CD14-positive monocyte (primary cell): ENCODE measurements around the gene WDR7. TPM values are rescaled to one million over a fixed set of nuclear protein-coding genes. Genes with fewer than 3 reads are reported as not detected.
A peak's percentile ranks its signal among the peaks of the same experiment; 100 is the strongest.

Experiments used
- DNase-seq, 3 donors: peaks; one replicate each; pipeline ENCODE4 v3.0.0-alpha.2; 2011 to 2022
- H2AFZ ChIP-seq: 2 replicates; pipeline ENCODE4 v1.6.0; 2012; ENCODE audit warnings: mild to moderate bottlenecking, low read depth, low read length, inconsistent platforms; ENCODE audit not compliant: insufficient read depth, poor library complexity, severe bottlenecking
- H3K27ac ChIP-seq, 2 donors: 1 replicate in 1 of 2; 2 replicates in 1 of 2; pipeline ENCODE4 v1.5.1; 2012 to 2013; ENCODE audit warnings: low read length in 2 of 2, control low read depth in 1 of 2, inconsistent platforms in 1 of 2, low read depth in 1 of 2, mild to moderate bottlenecking in 1 of 2
- H3K27me3 ChIP-seq, 2 donors: one replicate each; pipeline versions ENCODE4 v1.6.0 to v1.6.1; 2011 to 2013; ENCODE audit warnings: low read length in 2 of 2; ENCODE audit not compliant: control insufficient read depth in 2 of 2, insufficient read depth in 2 of 2
- H3K36me3 ChIP-seq, 2 donors: replicated peaks in 1 of 2; 1 replicate in 1 of 2; 2 replicates in 1 of 2; pipeline versions ENCODE4 v1.5.1 to v1.6.1; 2012 to 2013; ENCODE audit warnings: low read length in 2 of 2, control low read depth in 1 of 2, inconsistent platforms in 1 of 2, mild to moderate bottlenecking in 1 of 2; ENCODE audit not compliant: insufficient read depth in 2 of 2, control insufficient read depth in 1 of 2
- H3K4me1 ChIP-seq, 2 donors: 1 replicate in 1 of 2; 2 replicates in 1 of 2; pipeline versions ENCODE4 v1.5.1 to v1.6.1; 2012 to 2013; ENCODE audit warnings: low read length in 2 of 2, control low read depth in 1 of 2, inconsistent platforms in 1 of 2, mild to moderate bottlenecking in 1 of 2, moderate library complexity in 1 of 2; ENCODE audit not compliant: insufficient read depth in 2 of 2, control insufficient read depth in 1 of 2
- H3K4me2 ChIP-seq: replicated peaks from 2 replicates; pipeline ENCODE3; 2012; ENCODE audit warnings: low read length, moderate library complexity, mild to moderate bottlenecking; ENCODE audit not compliant: poor library complexity, severe bottlenecking; ENCODE audit errors: extremely low read depth
- H3K4me3 ChIP-seq, 3 experiments: fragments of 200-600 bp in 1 of 3; sonication (generic) in 1 of 3; replicated peaks in 1 of 3; 1 replicate in 2 of 3; 2 replicates in 1 of 3; pipeline ENCODE4 v1.5.1; 2011 to 2013; ENCODE audit warnings: low read length in 3 of 3, mild to moderate bottlenecking in 3 of 3, control low read depth in 2 of 3, low read depth in 2 of 3, inconsistent platforms in 1 of 3, moderate library complexity in 1 of 3
- H3K79me2 ChIP-seq: 2 replicates; pipeline ENCODE4 v1.6.0; 2012; ENCODE audit warnings: mild to moderate bottlenecking, control low read depth, inconsistent platforms, low read length, moderate library complexity; ENCODE audit not compliant: insufficient read depth
- H3K9ac ChIP-seq: 2 replicates; pipeline ENCODE4 v1.6.0; 2017; ENCODE audit warnings: low read length, mild to moderate bottlenecking; ENCODE audit not compliant: insufficient read depth, poor library complexity, severe bottlenecking
- H3K9me3 ChIP-seq, 2 donors: replicated peaks in 1 of 2; 1 replicate in 1 of 2; 2 replicates in 1 of 2; pipeline versions ENCODE4 v1.5.1 to v1.6.1; 2012 to 2013; ENCODE audit warnings: low read length in 2 of 2, control low read depth in 1 of 2; ENCODE audit not compliant: control insufficient read depth in 1 of 2, insufficient read depth in 1 of 2
- H4K20me1 ChIP-seq: 2 replicates; pipeline ENCODE4 v1.6.0; 2012; ENCODE audit warnings: mild to moderate bottlenecking, low read length, control low read depth, moderate library complexity; ENCODE audit not compliant: insufficient read depth
- H3K27ac Mint-ChIP-seq, 7 donors: one replicate each; pipeline ENCODE4 v1.8.0; 2020; ENCODE audit warnings: mild to moderate bottlenecking in 7 of 7, mixed read lengths in 7 of 7, moderate library complexity in 6 of 7, inconsistent platforms in 2 of 7
- H3K27me3 Mint-ChIP-seq, 3 donors: one replicate each; pipeline ENCODE4 v1.8.0; 2021 to 2022; ENCODE audit warnings: low read depth in 3 of 3, mild to moderate bottlenecking in 3 of 3, mixed read lengths in 3 of 3, moderate library complexity in 3 of 3, inconsistent platforms in 1 of 3
- H3K36me3 Mint-ChIP-seq, 2 donors: one replicate each; pipeline ENCODE4 v1.8.0; 2020; ENCODE audit warnings: mixed read lengths in 2 of 2, inconsistent platforms in 1 of 2, mild to moderate bottlenecking in 1 of 2
- H3K4me1 Mint-ChIP-seq: one replicate; pipeline ENCODE4 v1.8.0; 2020; ENCODE audit warnings: mild to moderate bottlenecking, mixed read lengths
- H3K4me3 Mint-ChIP-seq, 2 donors: one replicate each; pipeline ENCODE4 v1.8.0; 2020; ENCODE audit warnings: mild to moderate bottlenecking in 2 of 2, mixed read lengths in 2 of 2, moderate library complexity in 1 of 2
- H3K9me3 Mint-ChIP-seq, 7 donors: one replicate each; pipeline ENCODE4 v1.8.0; 2020 to 2022; ENCODE audit warnings: mixed read lengths in 7 of 7, mild to moderate bottlenecking in 6 of 7, moderate library complexity in 6 of 7, inconsistent platforms in 2 of 7
- WGBS: methylation state at CpG from one replicate; pipeline ENCODE4 v1.1.5; 2013; ENCODE audit warnings: missing lambda C conversion rate; ENCODE audit not compliant: insufficient coverage; 5-methylcytosine and 5-hydroxymethylcytosine counted together
- intact Hi-C, 2 donors: fragments of 100-400 bp; cut with micrococcal nuclease; formaldehyde crosslinking; loops; one replicate each; pipeline versions ENCODE4 v1.15.0 to v1.15.1; 2023
- polyA plus RNA-seq, 3 donors: library from polyadenylated mRNA; depleted of rRNA in 1 of 3; unstranded in 2 of 3; stranded (reverse) in 1 of 3; fragments of 300-500 nt in 2 of 3; fragments of >200 nt in 1 of 3; fragmentation: Illumina TruSeq in 2 of 3; gene quantifications; 1 replicate in 2 of 3; 2 replicates in 1 of 3; pipeline ENCODE4 v1.2.3, GENCODE V29; 2012 to 2021
- small RNA-seq: library from RNA; depleted of rRNA; stranded (forward); fragments of <200 nt; gene quantifications from one replicate; pipeline ENCODE3, GENCODE V24; 2012; ENCODE audit warnings: low read depth; ENCODE audit not compliant: insufficient read length
- TF ChIP-seq, protein P1 (sequence below): fragments of 200-600 bp; IDR thresholded peaks from one replicate; pipeline ENCODE4 v1.8.0; 2022; ENCODE audit warnings: antibody characterized with exemption, mild to moderate bottlenecking

WDR7 gene
- polyA plus RNA-seq, 3 donors: 9.1 to 23.6 (median 9.5) TPM

DNA sequence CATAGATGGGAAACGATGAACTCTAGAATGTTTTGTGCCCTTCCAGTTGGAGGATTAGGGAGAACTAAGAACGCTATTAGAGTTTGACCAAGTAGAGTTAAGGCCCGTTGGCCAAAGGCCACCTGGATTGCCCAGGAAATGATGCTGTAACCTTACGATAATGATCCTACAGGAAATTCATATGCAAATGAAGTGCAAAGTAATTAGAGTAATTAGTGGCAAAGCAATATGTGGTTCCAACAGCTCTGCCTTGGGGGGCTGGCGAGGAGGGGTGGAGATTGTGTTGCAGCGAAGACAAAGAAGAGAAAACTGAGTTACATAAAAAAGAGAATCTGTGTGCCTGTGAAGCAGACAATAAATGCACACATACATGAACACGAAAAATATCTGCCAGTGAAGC, 434.2 kb downstream of the WDR7 start:
- Mint-ChIP-seq H3K36me3 (no peaks in the 10 kb centered on the region), H3K27me3 (peaks cover 2 to 7% (median 5%) of the 10 kb centered on the region in 3 donors), H3K4me3 (no peak overlapping the region), H3K27ac (peak overlapping the region in 1 of 7 donors; percentile 26), H3K4me1 (peaks cover 38% of the 10 kb centered on the region), H3K9me3 (peaks cover 0 to 9% (median 0%) of the 10 kb centered on the region in 7 donors)
- Histone ChIP-seq H3K79me2 (no peaks in the 10 kb centered on the region), H3K4me1 (peaks cover 22 to 30% of the 10 kb centered on the region in 2 donors), H4K20me1 (no peaks in the 10 kb centered on the region), H3K9me3 (no peaks in the 10 kb centered on the region), H3K36me3 (no peaks in the 10 kb centered on the region), H3K4me3 (peak overlapping the region in 1 of 3 experiments; percentile 40), H3K27ac (no peak overlapping the region), H3K9ac (no peak overlapping the region), H3K27me3 (no peaks in the 10 kb centered on the region), H2AFZ (peak overlapping the region; percentile 29), H3K4me2 (no peak overlapping the region)
- DNase-seq: no peak
- WGBS: 96% methylated on average over 3 of the region's 7 CpGs
- TF ChIP-seq, protein P1, sequence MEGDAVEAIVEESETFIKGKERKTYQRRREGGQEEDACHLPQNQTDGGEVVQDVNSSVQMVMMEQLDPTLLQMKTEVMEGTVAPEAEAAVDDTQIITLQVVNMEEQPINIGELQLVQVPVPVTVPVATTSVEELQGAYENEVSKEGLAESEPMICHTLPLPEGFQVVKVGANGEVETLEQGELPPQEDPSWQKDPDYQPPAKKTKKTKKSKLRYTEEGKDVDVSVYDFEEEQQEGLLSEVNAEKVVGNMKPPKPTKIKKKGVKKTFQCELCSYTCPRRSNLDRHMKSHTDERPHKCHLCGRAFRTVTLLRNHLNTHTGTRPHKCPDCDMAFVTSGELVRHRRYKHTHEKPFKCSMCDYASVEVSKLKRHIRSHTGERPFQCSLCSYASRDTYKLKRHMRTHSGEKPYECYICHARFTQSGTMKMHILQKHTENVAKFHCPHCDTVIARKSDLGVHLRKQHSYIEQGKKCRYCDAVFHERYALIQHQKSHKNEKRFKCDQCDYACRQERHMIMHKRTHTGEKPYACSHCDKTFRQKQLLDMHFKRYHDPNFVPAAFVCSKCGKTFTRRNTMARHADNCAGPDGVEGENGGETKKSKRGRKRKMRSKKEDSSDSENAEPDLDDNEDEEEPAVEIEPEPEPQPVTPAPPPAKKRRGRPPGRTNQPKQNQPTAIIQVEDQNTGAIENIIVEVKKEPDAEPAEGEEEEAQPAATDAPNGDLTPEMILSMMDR: no peak
- intact Hi-C loops: no loop called here

GRCh38 chr18:57086163-57086562, 435.0 kb downstream of the WDR7 start:
- H3K9ac ChIP-seq: no peak overlapping the region
- H3K4me2 ChIP-seq: no peak overlapping the region
- no peak overlapping the region for H2AFZ ChIP-seq
- Mint-ChIP-seq H3K4me3 (no peak overlapping the region), H3K27me3 (peaks cover 2 to 7% (median 5%) of the 10 kb centered on the region in 3 donors), H3K4me1 (peaks cover 35% of the 10 kb centered on the region), H3K27ac (no peak overlapping the region), H3K9me3 (peaks cover 0 to 9% (median 0%) of the 10 kb centered on the region in 7 donors), H3K36me3 (no peaks in the 10 kb centered on the region)
- TF ChIP-seq, protein P1: no peak
- no peak for DNase-seq
- no peak overlapping the region for H3K4me3 ChIP-seq
- H3K27ac ChIP-seq: no peak overlapping the region
- no peaks in the 10 kb centered on the region for H3K27me3 ChIP-seq
- intact Hi-C loops: no loop called here
- no peaks in the 10 kb centered on the region for H3K79me2 ChIP-seq
- peaks cover 22 to 30% of the 10 kb centered on the region in 2 donors for H3K4me1 ChIP-seq
- no peaks in the 10 kb centered on the region for H4K20me1 ChIP-seq
- 86% methylated on average over 1 of the region's 1 CpG for WGBS
- no peaks in the 10 kb centered on the region for H3K9me3 ChIP-seq
- H3K36me3 ChIP-seq: no peaks in the 10 kb centered on the region

Small RNA genes within 50 kb of the gene (small RNA-seq; reads per million reads assigned to genes)
- gene RF00012: not detected
- gene RF00019: not detected

Other genes starting within 250 kb of the WDR7 start
- gene TXNL1, start 12.8 kb upstream of the WDR7 start, polyA plus RNA-seq: 10 to 100 TPM; 22.3 to 80.4 (median 77.8) TPM